HG03196 (cell line): ENCODE data around the gene NKAIN1.
"Not testable (repeated sequence)": the region's sequence is repeated elsewhere in the genome, so short reads cannot be mapped to it uniquely, and the experiment has no call there.

Experiments used
- ATAC-seq: cut with Tn5 transposase; IDR thresholded peaks from one replicate; pipeline ENCODE4 v1.9.1; 2021; ENCODE audit not compliant: unreplicated experiment

NKAIN1 gene

GRCh38 chr1:31239653-31240241, at the start of gene NKAIN1:
TSS of gene NKAIN1 (minus strand) at chr1:31239887. CDS start at chr1:31239547, 340 bp downstream.
- no peak for ATAC-seq

DNA sequence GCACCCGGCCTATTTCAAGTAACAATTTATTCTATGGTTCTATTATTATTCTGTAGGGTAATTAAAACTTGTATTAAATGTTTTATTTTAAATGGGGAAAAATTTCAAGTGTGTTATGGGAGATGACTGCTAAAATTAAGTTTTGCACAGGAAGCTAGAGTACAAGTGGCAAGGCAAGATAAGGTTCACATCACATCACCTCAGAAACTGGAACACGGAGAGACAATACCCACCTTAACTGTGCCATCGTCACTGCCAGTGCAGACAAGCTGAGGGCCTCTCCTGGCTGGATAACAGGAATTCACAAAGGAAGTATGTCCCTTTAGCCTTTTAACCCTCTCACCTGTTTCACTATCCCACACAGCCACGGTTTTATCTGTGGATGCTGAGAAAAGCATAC, 49.3 kb upstream of the NKAIN1 start:
- ATAC-seq, result no peak

DNA sequence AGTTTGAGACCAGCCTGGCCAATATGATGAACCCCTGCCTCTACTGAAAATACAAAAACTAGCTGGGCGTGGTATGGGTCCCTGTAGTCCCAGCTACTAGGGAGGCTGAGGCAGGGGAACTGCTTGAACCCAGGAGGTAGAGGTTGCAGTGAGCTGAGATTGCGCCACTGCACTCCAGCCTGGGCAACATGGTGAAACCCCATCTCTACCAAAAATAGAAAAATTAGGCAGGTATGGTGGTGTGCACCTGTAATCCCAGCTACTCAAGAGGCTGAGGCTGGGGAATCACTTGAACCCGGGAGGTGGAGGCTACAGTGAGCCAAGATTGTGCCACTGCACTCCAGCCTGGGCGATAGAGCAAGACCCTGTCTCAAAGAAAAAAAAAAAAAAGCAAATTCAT, 48.1 kb upstream of the NKAIN1 start:
- not testable (repeated sequence) for ATAC-seq

GRCh38 chr1:31282426-31282825, 42.7 kb upstream of the NKAIN1 start:
- not testable (repeated sequence) for ATAC-seq

DNA sequence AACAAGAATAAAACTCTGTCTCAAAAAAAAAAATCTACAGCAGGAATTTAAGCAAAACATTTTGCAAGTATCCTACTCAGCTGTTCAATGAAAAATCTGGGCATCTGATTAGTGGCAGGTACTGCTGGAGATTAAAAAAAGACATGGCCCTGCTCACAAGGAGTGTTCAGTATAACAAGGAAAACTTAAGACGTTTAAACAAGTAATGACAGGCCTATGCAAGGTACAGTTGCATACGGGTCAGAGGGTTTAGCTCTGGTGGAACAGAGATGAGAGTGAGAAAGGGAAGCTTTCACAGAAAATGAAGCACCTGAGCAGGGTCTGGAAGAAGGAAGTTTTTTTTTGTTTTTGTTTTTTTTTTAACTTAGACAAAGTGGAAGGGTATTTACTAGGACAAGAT, 33.9 kb upstream of the NKAIN1 start:
- no peak for ATAC-seq

DNA sequence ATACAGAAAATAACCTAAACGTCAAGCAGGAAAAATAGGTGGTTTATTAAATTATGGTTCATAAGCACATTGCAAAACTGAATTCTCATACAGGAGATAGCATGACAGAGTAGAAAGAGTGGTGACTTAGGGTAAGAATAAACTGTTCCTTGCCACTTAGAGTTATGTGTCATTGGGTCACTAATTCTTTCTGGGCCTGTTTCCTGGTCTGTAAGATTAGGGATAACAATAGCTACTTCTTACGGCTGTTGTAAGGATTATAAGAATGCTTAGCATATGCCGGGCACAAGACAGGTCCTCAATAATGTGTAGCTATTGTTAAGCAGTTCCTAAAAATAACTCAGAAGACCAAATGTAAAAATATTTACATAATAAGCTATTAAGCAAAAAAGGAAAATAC, 32.7 kb upstream of the NKAIN1 start:
- no peak for ATAC-seq

- no peak for ATAC-seq
Measured at GRCh38 chr1:31266547-31266946, 26.9 kb upstream of the NKAIN1 start.

DNA sequence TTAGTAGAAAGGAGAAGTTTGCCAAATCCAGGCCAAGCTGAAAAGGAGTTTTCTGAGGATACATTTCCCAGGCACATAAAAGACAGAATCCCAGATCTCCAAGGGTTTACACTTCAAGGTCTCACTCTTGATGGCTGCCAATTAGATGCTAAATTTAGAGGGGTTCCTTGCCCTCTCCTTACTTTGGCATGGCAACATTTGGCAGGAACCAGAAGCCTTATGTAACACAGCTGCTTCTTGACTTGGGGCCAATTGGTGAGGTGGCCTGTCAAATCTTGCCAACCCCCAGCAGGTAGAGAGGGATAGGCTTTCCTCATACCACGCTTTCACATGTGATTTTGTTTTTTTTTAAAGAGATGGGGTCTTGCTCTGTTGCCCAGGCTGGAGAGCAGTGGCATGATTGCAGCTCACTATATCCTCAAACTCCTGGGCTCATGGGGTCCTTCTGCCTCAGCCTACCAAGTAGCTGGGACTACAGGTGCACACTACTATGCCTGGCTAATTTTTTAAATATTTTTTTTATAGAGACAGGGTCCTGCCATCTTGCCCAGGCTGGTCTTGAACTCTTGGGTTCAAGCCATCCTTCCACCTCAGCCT, 25.2 kb upstream of the NKAIN1 start:
- no peak for ATAC-seq

DNA sequence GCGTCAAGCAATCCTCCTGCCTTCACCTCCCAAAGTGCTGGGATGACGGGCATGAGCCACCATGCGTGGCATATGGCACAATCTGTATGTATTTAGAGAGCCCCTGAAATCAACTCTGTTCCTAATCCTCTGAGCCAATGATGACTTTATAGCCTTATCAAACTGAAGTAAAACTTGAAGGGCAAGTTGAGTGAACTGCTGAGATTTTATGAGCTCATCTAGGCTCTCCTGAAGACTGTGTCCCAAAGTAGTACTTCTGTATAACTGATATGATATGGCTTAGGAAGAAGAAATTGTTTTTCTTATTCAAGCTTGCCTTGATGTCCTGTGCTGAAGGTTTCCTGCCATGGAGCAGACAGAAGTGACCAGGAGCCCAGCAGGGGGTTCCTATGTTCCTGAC, 23.7 kb upstream of the NKAIN1 start:
- no peak for ATAC-seq

DNA sequence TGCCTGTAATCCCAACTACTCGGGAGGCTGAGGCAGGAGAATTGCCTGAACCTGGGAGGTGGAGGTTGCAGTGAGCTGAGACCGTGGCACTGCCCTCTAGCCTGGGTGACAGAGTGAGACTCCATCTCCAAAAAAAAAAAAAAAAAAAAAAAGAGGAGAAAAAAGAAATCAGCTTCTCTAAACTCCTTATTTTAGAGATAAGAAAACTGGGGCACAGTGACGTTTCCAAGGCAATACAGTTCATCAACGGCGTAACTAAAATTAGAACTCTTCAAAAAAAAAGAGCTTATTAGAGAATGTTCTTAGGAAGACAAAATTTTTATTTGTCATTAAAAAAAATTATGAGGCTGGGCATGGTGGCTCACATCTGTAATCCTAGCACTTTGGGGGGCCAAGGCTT, 22.7 kb upstream of the NKAIN1 start:
- ATAC-seq, result not testable (repeated sequence)

DNA sequence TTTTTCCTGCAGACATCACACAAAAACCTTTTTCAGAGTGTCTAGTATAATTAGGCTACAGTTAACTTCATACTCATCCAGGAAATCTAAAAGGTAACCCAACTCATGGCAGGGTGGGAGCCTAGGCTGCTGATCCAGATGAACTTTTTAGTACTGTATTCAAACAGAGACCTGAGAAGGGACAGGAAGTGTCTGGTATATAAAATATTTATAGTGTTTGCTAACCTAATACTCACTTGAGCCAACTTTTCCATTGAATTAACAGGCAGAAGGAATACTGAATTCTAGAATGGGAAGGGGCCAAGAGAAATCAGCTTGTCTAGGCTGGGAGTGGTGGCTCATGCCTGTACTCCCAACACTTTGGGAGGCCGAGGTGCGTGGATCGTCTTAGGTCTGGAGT, 22.2 kb upstream of the NKAIN1 start:
- ATAC-seq, result no peak

DNA sequence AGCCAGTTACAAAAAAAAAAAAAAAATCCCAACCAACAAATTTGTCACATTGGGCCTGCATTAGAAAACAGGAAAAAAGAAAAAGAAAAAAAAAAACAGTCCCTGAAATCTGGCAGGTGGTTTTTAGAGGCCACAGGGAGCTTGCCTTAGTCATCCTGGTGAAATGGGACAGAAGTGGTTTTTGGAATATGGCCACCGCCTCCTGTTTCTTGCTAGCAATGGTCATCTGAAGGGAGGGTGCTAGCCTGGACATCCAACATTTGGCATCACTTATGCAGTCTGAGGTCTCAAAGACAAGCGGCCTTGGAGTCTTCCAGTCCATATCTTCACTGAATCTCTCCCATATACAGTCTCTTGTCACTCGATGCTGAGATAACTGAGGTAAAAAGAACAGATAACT, 20.1 kb upstream of the NKAIN1 start:
- ATAC-seq, result no peak

DNA sequence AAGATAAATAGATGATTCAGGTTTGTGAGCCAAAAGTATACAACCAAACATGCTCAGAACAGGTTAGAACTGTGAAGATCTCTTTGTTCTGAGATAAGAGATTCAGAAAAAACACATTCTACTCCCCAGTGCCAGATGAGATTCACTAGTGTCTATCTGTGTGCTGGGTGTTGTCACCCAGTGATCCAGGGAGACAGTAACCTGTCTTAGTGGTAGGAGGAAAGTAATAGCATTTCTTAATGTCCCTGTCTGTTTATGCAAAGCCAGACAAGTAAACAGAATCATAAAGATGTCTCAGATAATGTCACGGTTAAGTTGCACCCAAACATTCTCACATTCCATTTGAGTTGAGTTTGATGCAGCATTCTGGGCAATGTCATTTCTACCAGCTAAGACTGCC, 18.9 kb upstream of the NKAIN1 start:
- no peak for ATAC-seq

DNA sequence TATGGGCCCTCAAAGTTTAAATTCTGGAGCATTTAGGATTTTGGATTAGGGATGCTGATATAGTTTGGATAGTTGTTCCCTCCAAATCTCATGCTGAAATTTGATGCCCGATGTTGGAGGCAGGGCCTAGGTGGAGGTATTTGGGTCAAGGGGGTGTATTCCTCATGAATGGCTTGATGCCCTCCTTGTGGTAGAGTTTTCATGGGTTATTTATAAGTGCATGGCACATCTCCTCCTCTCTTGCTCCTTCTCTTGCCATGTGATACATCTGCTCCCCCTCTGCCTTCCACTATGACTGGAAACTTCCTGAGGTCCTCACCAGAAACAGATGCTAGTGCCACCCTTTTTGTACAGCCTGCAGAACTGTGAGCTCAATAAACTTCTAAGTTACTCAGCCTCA, 17.5 kb upstream of the NKAIN1 start:
- ATAC-seq, result no peak

- no peak for ATAC-seq
Measured at GRCh38 chr1:31249854-31250253, 10.2 kb upstream of the NKAIN1 start.

- no peak for ATAC-seq
Measured at GRCh38 chr1:31248276-31248675, 8.6 kb upstream of the NKAIN1 start.

GRCh38 chr1:31244326-31244725, 4.6 kb upstream of the NKAIN1 start:
- ATAC-seq, result no peak

- no peak for ATAC-seq
Measured at GRCh38 chr1:31243501-31244286, 4.0 kb upstream of the NKAIN1 start.

DNA sequence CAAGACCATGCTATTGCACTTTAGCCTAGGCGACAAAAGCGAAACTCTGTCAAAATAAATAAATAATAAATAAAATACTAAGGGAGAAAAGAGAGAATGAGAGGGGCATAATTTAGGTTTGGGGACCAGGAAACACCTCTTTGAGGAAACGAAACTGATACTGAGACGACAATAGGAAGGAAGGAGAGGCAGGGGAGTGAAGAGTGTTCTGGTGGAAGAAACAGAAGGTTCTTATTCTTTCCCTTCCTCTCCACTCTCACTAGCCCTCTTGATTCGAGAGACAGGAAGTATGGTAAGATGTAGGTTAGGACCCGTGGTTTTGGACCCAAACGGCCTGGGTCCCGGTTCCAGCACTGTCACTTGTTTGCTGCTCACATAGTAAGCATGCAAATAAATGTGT, 1.6 kb upstream of the NKAIN1 start:
- no peak for ATAC-seq

GRCh38 chr1:31238986-31239613, 587 bp downstream of the NKAIN1 start:
- no peak for ATAC-seq

DNA sequence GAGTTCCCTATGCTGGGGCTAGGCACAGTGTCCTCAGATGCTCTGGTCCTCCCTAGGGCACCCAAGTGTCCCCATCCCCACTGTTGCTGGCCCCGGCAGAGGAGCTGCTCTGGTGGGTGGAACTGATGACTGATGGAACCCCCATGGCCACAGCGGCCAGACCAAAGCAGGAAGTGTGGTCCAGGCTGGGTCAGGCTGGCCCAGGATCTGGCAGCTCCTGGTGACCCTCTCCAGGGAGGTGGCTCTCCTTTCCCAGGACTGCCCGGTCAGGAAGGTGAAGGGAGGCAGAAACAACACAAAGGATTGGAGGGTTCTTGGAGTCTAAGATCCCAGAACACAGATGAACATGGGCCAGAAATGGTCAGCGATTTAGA, 1.1 kb downstream of the NKAIN1 start:
- no peak for ATAC-seq

GRCh38 chr1:31234870-31235269, 4.8 kb downstream of the NKAIN1 start:
- no peak for ATAC-seq
